HG03460 (cell line): ENCODE results near the gene ACE.

ENCODE experiments used
- ATAC-seq: cut with Tn5 transposase; IDR thresholded peaks from one replicate; pipeline ENCODE4 v1.9.1; 2021; ENCODE audit not compliant: unreplicated experiment

Gene ACE

DNA sequence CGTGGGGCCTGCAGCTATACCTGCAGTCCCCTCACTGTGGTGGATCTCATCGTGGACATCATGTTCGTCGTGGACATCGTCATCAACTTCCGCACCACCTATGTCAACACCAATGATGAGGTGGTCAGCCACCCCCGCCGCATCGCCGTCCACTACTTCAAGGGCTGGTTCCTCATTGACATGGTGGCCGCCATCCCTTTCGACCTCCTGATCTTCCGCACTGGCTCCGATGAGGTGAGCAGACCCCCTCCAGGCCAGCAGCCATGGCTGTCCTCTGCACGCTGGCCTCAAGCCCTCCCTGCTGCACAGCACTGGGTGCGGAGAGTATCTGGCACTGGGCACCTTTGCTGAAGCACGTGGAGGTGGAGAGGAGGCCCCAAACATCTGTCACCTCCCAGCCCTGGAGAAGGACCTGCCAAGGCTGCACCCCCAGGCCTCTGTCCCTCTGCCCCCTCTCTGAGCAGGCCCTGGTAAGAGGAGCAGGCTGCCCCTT, 57.3 kb downstream of the ACE start:
- no peak for ATAC-seq

DNA sequence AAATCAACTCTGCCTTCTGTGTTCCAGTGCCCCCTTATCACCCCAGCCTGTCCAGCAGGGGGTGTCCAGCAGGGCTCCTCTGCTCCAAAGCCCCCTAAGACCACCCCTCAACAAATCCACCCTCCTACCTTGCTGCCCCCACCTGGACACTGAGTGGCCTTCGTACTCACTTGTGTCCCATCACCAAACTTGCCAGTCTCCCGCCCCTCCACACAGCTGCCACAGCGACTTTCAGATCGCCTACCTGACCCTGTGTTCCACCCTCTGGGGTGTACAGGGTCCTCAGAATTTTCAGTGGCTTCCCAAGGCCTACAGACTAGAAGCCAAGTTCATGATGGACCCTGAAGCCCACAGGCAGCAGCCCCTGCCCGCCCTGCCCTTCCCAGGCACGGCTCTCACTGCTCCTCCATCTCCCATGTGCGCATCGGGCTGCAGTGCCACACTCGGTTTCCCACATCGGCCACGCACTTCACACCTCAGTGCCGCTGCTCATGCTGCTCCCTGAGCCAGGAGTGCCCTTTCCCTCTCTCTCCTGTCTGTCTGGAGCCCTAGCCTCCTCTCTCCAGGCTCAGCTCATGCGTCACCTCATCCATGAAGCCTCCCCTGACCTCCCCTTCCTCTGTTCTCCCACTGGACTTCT, 58.1 kb downstream of the ACE start:
- no peak for ATAC-seq

- no peak for ATAC-seq
Measured at GRCh38 chr17:63535640-63536039, 58.8 kb downstream of the ACE start.

GRCh38 chr17:63537001-63537400, 60.1 kb downstream of the ACE start:
- no peak for ATAC-seq

- ATAC-seq = no peak
Measured at GRCh38 chr17:63537991-63538692, 61.3 kb downstream of the ACE start.

DNA sequence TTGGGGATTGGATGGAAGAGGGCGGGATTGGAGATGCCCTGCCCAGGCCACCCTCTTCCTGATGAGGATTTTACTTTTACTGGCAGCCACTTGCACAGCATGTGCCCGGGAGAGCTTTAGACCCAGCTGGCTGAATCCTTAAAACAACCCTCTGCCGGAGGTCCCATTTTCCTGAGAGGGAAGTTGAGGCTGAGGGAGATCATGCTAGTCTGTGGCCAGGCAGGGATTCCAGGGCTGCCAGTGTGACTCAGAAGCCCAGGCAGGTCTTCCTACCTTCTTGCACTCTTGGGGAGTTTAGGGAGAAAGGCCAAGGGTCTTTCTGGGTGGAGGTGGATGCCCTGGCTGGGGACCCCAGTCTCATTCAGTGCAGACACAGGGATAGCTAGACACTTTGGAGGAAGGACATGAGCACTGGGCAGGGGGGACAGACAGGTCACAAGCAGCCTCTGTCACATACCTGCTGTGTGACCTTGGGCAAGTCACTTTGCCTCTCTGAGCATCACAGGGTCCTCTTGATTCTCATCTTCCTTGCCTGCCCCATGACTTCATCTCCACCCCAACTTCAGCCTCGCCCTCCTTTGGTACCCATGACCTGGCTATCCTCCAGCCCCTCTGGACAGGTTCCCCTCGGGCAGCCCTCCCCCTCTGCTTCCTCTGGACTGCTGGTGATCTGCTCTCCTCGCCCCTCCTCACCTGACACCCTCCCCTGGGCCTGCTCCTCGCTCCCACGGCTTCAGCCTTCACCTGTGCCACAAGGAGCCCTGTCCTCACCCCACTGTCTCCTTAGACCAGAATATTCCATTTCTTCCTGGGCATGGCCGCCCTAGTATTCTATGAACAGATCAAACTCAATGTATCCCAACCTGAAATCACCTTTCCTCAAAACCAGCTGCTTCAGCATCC, 62.1 kb downstream of the ACE start:
- ATAC-seq = no peak

GRCh38 chr17:63540590-63540989, 63.7 kb downstream of the ACE start:
- no peak for ATAC-seq

DNA sequence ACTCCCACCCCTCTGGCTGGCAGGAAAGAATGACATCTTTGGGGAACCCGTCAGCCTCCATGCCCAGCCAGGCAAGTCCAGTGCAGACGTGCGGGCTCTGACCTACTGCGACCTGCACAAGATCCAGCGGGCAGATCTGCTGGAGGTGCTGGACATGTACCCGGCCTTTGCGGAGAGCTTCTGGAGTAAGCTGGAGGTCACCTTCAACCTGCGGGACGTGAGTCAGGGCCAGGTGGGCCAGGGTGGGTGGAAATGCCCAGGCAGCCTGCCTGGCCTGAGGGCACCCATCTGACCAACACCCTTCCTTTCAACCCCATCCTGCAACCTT, 65.3 kb downstream of the ACE start:
- no peak for ATAC-seq

GRCh38 chr17:63542942-63543821, 66.3 kb downstream of the ACE start:
- no peak for ATAC-seq

DNA sequence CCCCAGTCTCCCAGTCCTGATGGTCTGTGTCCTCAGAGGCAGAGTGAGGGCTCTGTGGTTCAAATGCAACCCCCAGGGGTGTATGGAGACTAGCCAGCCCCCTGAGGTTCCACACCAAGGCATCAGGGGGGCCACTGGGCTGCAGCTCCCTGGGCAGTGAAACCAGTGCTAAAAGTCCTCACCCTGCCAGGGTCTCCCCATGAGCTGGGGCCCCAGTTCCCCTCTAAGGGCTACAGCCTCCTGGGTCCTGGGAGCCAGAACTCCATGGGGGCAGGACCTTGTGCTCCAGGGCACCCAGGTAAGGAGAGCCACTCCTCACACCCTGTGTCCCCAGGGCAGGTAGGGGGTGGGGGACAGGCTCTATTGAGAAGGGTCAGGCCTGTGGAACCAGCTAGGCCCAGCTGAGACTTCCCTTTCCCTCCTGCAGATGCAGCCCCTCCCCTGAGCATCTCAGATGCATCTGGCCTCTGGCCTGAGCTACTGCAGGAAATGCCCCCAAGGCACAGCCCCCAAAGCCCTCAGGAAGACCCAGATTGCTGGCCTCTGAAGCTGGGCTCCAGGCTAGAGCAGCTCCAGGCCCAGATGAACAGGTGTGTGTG, 67.1 kb downstream of the ACE start:
- no peak for ATAC-seq

- no peak for ATAC-seq
Measured at GRCh38 chr17:63544467-63545301, 67.8 kb downstream of the ACE start.

- ATAC-seq = no peak
Measured at GRCh38 chr17:63546308-63547082, 69.6 kb downstream of the ACE start.

DNA sequence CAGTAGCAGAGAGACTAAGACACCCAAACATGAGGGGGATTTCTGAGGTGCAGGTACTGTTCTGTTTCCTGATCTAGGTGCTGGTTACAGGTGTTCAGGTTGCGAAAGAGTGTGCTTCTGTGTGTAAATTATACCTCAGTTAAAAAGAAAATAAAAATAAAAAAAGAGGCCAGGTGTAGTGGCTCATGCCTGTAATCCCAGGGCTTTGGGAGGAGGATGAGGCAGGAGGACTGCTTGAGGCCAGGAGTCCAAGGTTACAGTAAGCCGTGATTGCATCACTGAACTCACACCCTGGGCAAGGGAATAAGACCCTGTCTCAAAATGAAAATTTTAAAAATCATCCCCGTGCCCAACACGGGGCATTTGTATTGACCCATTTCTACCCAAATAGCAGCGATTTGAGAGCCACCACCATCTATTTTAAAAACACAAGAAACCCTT, 70.2 kb downstream of the ACE start:
- ATAC-seq = no peak
